Mucosa of descending colon (tissue), 3 donors: ENCODE data around the gene POLA2. TPM values are rescaled to one million over a fixed set of nuclear protein-coding genes. Genes with fewer than 3 reads are reported as not detected.
A peak's percentile ranks its signal among the peaks of the same experiment; 100 is the strongest.

Experiments used
- ATAC-seq: fragments of 200-7000 bp; cut with Tn5 transposase; one replicate; pipeline ENCODE4 v1.9.1; 2020; ENCODE audit warnings: mild to moderate bottlenecking, moderate library complexity
- DNase-seq, 3 donors: peaks; one replicate each; pipeline ENCODE4 v3.0.0-alpha.2; 2020
- H3K36me3 ChIP-seq: fragments of 200-600 bp; one replicate; pipeline ENCODE4 v1.8.0; 2021; ENCODE audit warnings: low read depth, mild to moderate bottlenecking
- H3K4me1 ChIP-seq: fragments of 200-600 bp; one replicate; pipeline ENCODE4 v1.8.0; 2021; ENCODE audit warnings: low read depth, mild to moderate bottlenecking
- H3K4me3 ChIP-seq: fragments of 200-600 bp; one replicate; pipeline ENCODE4 v1.8.0; 2021; ENCODE audit warnings: mild to moderate bottlenecking
- H3K9me3 ChIP-seq: fragments of 200-600 bp; one replicate; pipeline ENCODE4 v1.8.0; 2021; ENCODE audit warnings: mild to moderate bottlenecking
- CTCF ChIP-seq: fragments of 200-600 bp; IDR thresholded peaks from one replicate; pipeline ENCODE4 v1.8.0; 2022; ENCODE audit warnings: antibody characterized with exemption, mild to moderate bottlenecking
- intact Hi-C, 2 donors: fragments of 100-400 bp; cut with DNase I in 1 of 2; cut with micrococcal nuclease in 1 of 2; formaldehyde crosslinking; loops; one replicate each; pipeline versions ENCODE4 v1.11.0 to v1.11.1; 2022; cut with DNase I, micrococcal nuclease
- total RNA-seq, 3 donors: library from RNA; stranded (reverse); fragmentation: NEBNext Ultra II Directional in 2 of 3; extraction: Animal tissue kit (Norgen Biotek cat#: 25700) in 2 of 3; gene quantifications; one replicate each; pipeline versions ENCODE4 v1.2.1 to v1.2.4, GENCODE V29; 2021 to 2023
- donor health status: DM: no; HTN: no; CAD: no; lungs with moderate emphysema.
- donor health status: DM: no; HTN: no; CAD: no.
- donor health status: DM: no; HTN: yes; CAD: no.

Gene POLA2
- total RNA-seq, 3 donors from 2014 or later = 8.9 to 14.4 (median 11.4) TPM

- no peak for ATAC-seq
- Histone ChIP-seq H3K4me1 (peaks cover 9% of the 10 kb centered on the region), H3K36me3 (peaks cover 12% of the 10 kb centered on the region), H3K4me3 (no peak overlapping the region), H3K9me3 (no peaks in the 10 kb centered on the region)
- intact Hi-C loops = no loop called here
- DNase-seq = no peak
- TF ChIP-seq CTCF = no peak
Measured at GRCh38 chr11:65338676-65339075, 76.9 kb downstream of the POLA2 start.

GRCh38 chr11:65340226-65340625 lies 78.5 kb downstream of the POLA2 start:
- peak in 1 of 3 donors; percentile 15 for DNase-seq

DNA sequence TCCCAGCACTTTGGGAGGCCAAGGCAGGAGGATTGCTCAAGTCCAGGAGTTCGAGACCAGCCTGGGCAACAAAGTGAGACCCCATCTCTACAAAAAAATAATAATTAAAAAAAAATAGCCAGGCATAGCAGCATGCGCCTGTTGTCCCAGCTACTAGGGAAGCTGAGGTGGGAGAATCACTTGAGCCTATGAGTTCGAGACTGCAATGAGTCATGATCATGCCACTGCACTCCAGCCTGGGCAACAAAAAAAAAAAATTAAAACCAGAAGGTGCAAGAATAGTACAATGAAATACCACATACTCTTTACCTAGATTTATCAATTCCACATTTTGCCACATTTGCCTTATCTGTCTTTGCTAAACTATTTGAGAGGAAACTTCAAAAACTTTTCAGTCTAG lies 80.1 kb downstream of the POLA2 start:
- ATAC-seq (no peak), DNase-seq (no peak)
- peaks cover 15% of the 10 kb centered on the region for H3K36me3 ChIP-seq
- intact Hi-C loops = no loop called here
- H3K4me3 ChIP-seq = no peak overlapping the region
- no peak for TF ChIP-seq CTCF
- H3K4me1 ChIP-seq = no peaks in the 10 kb centered on the region
- H3K9me3 ChIP-seq = no peaks in the 10 kb centered on the region

More at GRCh38 chr11:65340226-65340625, 78.5 kb downstream of the POLA2 start:
- Histone ChIP-seq H3K4me1 (no peaks in the 10 kb centered on the region), H3K4me3 (no peak overlapping the region), H3K9me3 (no peaks in the 10 kb centered on the region), H3K36me3 (peaks cover 12% of the 10 kb centered on the region)
- intact Hi-C loops = no loop called here
- no peak for TF ChIP-seq CTCF
- ATAC-seq = no peak

Other genes with a start within 250 kb of the POLA2 start
- gene ARL2, start 247.8 kb upstream of the POLA2 start, total RNA-seq = 10 to 100 TPM; 70.1 to 90.6 (median 71.4) TPM
- gene SNX15, start 234.5 kb upstream of the POLA2 start, total RNA-seq = 10 to 100 TPM; 28.5 to 46.6 (median 42.8) TPM
- 10 to 100 TPM in 2 of 3 donors, 1 to 10 TPM in 1; 8.5 to 13.1 (median 11.8) TPM for gene SAC3D1, start 220.8 kb upstream of the POLA2 start, total RNA-seq
- 10 to 100 TPM in 2 of 3 donors, 1 to 10 TPM in 1; 6.9 to 57.7 (median 32.6) TPM for gene NAALADL1, start 203.4 kb upstream of the POLA2 start, total RNA-seq
- 10 to 100 TPM in 1 of 3 donors, 1 to 10 TPM in 2; 2.9 to 14.6 (median 4.8) TPM for gene CDCA5, start 177.9 kb upstream of the POLA2 start, total RNA-seq
- 10 to 100 TPM; 36.3 to 50.6 (median 42.6) TPM for gene ZFPL1, start 177.7 kb upstream of the POLA2 start, total RNA-seq
- gene VPS51, start 165.7 kb upstream of the POLA2 start, total RNA-seq = 100 to 1,000 TPM; 149 to 200 (median 156) TPM
- gene TM7SF2, start 150.1 kb upstream of the POLA2 start, total RNA-seq = 10 to 100 TPM; 13.1 to 25.7 (median 23.6) TPM
- gene ZNHIT2, start 144.3 kb upstream of the POLA2 start, total RNA-seq = 1 to 10 TPM; 5.1 to 8.3 (median 6.0) TPM
- gene FAU, start 139.8 kb upstream of the POLA2 start, total RNA-seq = 100 to 1,000 TPM; 680 to 873 (median 705) TPM
- 10 to 100 TPM; 42.6 to 48.5 (median 45.4) TPM for gene MRPL49, start 139.6 kb upstream of the POLA2 start, total RNA-seq
- 10 to 100 TPM; 59.7 to 62.2 (median 60.3) TPM for gene SYVN1, start 127.4 kb upstream of the POLA2 start, total RNA-seq
- gene SPDYC, start 91.7 kb upstream of the POLA2 start, total RNA-seq = not detected
- gene CAPN1, start 80.0 kb upstream of the POLA2 start, total RNA-seq = 100 to 1,000 TPM; 211 to 389 (median 271) TPM
- 10 to 100 TPM in 2 of 3 donors, 1 to 10 TPM in 1; 7.0 to 27.4 (median 11.6) TPM for gene CDC42EP2, start 52.9 kb downstream of the POLA2 start, total RNA-seq
- gene DPF2, start 71.9 kb downstream of the POLA2 start, total RNA-seq = 10 to 100 TPM; 32.8 to 62.9 (median 35.5) TPM
- under 1 TPM in 2 of 3 donors, not detected in 1; 0.14 to 0.53 TPM for gene TIGD3, start 92.8 kb downstream of the POLA2 start, total RNA-seq
- gene SLC25A45, start 120.7 kb downstream of the POLA2 start, total RNA-seq = 10 to 100 TPM in 2 of 3 donors, 1 to 10 TPM in 1; 8.0 to 10.5 (median 10.1) TPM
- gene FRMD8, start 124.7 kb downstream of the POLA2 start, total RNA-seq = 10 to 100 TPM; 27.1 to 44.1 (median 42.3) TPM
- gene NEAT1, start 160.8 kb downstream of the POLA2 start, total RNA-seq = 1,000 to 10,000 TPM; 1,133 to 1,409 (median 1,237) TPM
- over 10,000 TPM; 10,779 to 14,350 (median 11,224) TPM for gene MALAT1, start 237.1 kb downstream of the POLA2 start, total RNA-seq